HuH-7 (cell line): Measurements from ENCODE around the gene MAP1LC3B2.
A peak's percentile ranks its signal among the peaks of the same experiment; 100 is the strongest.

Experiments used
- DNase-seq: peaks from one replicate; pipeline ENCODE4 v3.0.0; 2011; ENCODE audit warnings: low spot score

Gene MAP1LC3B2

DNA sequence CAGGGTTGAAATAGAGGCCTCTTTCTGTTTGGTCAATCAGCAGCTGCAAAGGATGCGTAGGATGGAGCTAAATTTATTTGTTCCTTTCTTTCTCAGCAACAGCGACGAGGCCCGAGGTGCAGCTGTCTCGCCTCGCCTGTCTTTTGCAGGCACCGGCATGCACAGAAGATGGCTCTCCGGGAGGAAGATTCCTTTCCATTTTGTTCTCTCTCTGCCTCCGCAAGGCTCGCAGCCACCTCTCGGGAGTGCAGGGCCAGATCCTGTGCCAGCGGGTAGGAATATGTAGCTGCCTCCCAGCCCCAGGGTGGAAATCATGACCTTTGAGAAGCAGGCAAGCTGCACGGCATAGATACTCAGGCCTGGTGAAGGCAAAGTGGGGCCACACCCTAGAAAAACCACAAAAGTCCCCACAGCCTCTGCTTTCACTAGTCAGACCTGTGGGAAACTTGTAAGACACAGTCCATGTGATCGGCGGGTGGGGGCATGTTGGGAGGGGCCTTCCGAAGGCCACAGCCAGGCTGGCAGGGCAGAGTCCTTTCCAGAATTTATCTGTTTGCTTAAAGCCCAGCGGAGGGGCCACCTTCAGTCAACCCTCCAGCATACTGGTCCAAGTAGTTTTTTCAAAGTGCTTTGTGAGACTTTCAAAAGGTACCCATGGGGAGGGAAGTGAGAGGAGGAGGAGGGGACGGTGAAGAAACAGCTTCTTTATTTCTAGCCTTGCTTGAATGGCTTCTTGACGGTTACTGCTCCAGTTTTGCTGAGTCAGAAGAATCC lies at the start of gene MAP1LC3B2:
Gene MAP1LC3B2, plus strand, starts transcription at position 220 of the 774 bp plus-strand sequence. CDS start 16,562 bp downstream, outside the sequence.
- peak; percentile 25 for DNase-seq

DNA sequence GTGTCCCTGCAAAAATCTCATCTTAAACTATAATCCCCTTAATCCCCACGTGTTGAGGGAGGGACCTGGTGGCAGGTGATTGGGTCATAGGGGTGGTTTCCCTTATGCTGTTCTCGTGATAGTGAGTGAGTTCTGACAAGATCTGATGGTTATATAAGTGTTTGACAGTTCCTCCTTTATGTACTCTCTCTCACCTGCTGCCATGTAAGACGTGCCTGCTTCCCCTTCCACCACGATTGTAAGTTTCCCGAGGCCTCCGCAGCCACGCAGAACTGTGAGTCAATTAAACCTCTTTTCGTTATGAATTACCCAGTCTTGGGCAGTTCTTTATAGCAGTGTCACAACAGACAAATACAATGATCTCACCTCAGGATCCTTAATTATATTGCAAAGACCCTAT lies 45.2 kb upstream of the MAP1LC3B2 start:
- DNase-seq = no peak

DNA sequence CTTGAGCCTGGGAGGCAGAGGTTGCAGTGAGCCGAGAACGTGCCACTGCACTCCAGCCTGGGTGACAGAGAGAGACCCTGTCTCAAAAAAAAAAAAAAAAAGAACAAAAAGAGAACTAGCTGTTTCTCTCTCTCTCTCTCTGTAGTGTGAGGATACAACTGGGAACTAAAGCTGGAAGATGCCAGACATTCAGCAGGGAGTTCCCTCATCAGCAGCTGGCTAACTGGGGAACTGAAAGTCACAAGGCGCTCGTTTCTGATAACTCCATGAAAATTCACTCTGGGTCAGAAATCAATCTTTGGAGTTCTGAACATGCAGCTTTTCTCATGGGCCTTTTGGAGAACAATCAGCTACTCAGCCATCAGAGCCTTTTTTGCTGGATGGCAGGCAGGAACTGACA lies 43.5 kb upstream of the MAP1LC3B2 start:
- no peak for DNase-seq

DNA sequence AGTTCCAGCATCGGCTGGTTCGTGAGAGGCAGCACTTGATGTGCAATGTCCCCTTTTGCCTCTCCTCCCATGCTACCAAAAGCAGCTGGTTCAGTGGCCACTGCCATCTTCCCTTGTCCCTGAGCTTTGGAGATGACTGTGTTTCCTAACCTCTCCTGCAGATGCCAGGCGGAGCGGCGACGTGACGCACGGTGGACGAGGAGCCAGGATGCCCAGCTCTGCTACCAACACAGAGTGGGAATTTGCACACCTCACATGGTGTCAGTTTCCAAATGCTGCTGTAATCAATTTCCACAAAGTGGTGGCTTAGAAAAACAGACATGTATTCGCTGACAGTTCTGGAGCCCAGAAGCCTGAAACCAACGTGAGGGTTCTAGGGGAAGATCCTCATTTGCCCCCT lies 42.5 kb upstream of the MAP1LC3B2 start:
- DNase-seq = no peak

DNA sequence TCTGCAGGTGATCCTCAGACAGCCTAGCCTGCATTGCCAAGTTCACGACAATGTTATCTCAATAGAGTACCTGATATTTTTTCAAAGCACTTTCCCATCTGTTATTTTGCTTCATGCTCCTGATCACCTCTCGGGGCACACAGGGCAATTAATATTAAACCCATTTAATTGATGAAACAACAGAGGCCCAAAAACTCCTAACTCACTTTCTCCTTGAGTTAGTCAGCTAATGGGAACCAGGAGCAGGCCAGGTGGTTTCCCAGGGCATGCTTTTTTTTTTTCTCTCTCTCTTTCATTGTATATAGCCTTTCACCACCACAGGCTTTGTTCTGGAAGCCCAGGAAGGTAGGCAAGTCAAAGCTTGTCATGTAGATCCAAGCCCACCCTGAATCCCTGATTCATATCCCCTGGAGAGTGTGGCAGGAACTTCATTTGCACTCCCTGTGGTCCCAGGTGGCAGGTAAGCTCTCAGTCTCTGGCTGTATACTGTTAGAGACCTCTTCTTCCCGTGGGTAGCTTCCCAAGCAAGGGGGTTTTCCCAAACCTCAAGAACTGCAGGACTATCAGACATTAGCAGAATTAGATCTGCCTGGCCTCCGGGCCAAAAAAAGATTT lies 41.6 kb upstream of the MAP1LC3B2 start:
- DNase-seq = no peak

DNA sequence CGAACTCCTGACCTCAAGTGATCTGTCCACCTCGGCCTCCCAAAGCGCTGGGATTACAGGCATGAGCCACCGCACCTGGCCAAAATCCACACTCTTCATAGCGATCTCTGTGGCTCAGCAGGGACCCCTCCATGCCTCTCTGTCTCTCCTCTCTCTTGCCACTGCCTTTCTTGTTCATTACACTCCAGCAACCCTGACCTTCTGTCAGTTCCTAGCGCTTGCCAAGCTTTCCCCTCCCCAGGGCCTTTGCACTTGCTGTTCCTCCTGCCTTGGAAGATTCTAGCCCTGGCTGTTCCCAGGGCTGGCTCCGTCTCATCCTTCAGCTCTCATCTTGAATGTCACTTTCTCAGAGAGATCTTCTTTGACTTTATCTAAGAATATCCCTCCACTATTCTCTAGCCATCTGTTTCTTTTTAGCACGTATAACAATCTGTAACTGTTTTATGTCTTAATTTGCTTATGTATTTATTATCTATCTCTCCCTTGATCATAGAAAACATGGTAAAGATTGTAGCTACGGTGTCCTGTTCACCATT lies 38.9 kb upstream of the MAP1LC3B2 start:
- no peak for DNase-seq

DNA sequence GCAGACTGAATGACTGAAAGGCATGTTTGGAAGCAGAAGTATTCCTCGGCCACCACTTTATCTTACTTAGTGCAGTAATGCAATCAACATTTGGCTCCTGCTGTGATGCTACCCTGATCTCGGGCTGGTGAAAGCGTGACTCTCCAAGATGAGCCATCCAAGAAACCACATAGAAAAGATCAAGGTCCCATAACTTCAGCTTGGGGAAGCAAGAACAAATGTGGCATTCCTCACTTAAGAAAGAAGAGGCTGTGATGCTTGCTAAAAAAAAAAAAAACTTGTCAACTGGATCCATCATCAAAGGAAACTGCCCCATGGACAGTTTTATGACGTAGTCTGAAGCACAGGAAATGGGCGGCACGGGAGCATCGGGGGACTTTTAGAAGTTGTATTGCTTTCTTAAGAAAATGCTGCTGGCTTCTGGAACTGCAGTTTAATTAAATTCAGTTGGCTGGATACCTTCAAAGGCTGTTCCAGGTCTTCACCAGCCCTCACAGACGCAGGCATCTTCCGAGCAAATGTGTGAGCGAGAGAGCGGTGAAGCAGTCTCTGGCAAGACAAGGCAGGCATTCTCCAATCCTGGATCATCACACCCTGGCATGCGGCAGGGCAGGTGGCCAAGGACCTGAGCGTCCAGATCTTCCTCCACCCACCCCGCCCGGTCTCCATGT lies 38.2 kb upstream of the MAP1LC3B2 start:
- no peak for DNase-seq

DNA sequence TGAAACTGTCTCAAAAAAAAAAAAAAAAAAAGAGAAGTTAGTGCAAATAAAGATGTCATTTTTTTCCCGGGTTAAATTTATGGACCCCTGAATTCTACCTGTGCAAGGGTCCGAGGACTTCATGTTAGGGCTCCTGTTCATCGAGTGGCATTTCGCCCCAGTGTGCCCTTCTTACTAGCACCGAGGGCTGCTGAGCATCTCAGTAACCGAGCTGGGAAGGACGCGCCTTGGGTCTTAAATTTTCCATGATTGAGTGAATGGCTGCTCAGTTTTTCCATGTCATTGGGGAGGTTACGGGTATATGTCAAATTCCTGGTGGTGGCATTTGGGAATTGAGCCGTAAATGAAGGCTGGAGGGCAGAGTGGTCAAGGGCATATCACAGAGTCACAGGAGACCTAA lies 34.9 kb upstream of the MAP1LC3B2 start:
- DNase-seq = no peak

DNA sequence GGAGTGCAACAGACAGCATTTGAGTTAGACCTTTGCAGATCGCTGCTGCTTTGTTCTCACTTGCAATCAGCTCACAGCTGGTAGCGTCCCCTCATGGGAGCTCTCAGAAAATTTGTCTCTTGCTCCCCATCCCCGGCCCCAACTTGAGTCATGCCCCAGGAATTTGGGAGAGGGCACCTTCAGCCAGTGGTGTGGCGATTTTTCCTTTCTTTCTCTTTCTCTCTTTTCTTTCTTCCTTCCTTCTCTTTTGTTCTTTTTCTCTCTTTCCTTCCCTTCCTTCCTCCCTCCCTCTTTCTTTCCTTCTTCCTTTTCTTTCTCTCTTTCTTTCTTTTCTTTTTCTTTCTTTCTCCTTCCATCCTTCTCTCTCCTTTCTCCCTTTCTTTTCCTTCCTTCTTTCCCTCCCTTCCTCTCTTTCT lies 34.2 kb upstream of the MAP1LC3B2 start:
- no peak for DNase-seq

DNA sequence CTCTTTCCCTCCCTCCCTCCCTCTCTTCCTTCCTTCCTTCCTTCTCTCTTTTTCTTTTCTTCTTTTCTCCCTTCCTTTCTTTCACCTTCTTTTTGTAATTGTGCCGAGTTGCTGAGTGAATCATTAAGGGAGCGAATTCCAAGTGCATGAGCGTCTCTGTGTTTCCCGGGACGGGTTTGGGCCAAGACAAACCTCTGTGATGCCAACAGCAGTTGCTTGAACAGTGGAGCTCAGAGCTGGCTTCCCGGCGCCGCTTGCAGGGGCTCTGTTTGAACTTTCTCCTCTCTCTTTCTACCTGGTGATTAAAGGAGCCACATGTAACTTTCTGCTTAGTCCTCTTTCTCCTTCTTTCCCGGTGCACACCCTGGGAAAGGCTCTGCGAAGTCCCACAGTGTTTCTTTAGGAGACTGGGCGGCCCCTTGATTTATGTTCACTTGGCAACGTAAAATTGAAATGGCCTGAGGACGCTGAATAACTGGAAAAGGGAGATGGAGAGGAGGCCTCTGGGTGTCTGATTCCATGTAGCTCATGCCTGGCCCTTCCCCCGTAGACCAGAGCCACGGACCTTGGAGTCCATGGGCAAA lies 33.7 kb upstream of the MAP1LC3B2 start:
- no peak for DNase-seq

DNA sequence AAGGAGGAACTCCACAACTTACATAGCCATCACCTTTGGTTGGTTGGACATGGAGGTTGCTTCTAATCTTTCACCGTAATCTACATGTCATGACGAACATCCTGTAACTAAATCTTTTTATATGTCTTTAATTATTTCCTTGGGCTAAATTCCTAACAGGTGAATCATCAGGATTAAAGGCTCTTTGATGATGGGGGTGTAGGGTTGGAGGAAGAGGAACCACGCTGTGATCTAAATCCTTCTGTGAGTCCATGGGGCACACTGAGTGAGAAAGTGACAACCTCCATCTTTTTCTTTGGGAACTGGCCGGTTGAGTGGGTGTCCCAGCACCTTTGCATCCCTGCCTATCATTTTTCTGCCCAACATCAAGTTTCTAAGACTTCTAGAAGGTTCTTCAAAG lies 31.1 kb upstream of the MAP1LC3B2 start:
- DNase-seq = no peak

DNA sequence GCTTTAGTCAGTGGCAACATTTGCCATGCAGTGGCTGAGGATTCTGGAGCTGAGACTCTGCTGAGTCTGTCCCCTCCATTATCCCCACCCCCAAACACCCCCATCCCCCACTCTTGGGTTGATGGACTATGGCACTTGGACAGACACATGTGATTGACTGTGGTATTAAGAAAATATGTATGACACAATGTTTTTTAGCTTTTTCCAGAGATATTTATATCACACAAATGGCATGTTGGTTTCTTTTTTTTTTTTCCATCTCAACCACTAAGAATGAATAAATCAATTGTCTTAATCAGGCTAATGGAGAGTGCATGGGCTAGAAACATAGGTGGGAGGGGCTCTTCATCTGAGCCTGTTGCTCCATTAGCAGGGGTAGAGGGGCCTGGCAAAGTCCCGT lies 30.7 kb upstream of the MAP1LC3B2 start:
- no peak for DNase-seq

DNA sequence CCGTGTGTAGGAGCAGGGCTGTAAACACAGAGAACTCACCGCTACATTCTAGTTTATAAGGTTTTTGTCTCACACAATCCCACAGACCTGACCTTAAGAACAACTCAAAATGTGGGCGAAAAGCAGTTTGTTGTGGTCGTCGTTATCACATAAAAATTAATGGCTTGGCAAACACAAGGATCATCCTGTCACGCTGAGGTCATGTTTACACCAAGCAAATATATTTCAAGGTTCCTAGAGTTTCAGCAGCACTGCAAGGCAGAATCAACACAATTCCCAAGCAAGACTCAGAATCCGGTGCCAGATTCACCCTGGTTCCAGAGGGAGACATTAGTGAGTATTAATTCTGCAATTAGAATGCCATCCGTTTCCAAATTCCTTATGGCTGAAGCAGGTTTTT lies 30.1 kb upstream of the MAP1LC3B2 start:
- peak; percentile 65 for DNase-seq

DNA sequence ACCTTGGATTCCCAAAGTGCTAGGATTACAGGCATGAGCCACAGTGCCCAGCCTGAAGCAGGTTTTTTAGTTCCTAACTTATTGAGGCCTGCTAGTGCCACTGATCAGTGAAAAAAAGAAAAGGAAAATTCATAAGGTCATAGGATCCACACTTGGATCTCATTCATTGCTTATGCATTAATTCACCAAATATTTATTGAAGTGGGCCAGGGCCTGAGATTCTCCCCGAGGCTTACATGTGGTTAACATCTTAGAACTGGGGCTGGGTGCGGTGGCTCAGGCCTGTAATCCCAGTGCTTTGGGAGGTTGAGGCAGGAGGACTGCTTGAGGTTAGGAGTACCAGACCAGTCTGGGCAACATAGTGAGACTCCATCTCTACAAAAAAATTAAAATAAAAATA lies 29.5 kb upstream of the MAP1LC3B2 start:
- no peak for DNase-seq

DNA sequence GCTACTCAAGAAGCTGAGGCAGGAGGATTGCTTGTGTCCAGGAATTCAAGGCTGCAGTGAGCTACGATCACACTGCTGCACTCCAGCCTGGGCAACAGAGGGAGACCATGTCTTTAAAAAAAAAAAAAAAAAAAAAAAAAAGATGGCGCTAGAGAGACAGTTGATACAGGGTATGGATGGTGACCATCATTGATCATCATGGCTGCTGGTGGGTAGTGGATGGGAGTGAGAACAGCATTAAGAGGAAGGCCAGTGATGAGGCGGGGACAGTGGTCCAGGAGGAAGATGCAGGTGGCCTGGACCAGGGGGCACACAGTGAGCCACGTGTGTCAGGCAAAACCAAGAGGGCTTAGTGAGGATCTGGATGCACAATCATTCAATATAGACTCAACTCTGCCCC lies 26.8 kb upstream of the MAP1LC3B2 start:
- DNase-seq = no peak

DNA sequence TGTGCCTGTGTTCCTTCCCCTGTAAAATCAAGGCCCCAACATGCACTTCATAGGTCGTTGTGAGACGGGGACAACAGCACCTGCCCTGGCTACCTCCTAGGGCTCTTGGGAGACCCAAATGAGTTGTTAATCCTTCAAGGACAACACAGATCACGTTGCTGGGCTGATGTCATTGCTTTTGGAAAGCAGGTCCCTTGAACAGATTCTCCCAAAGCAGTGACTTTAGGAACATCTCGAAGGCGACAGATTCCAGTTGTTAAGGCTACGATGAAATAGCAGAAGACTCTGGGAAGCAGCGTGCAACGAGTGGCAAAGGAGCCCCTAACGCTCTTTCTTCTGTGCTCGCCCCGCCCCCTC lies 26.2 kb upstream of the MAP1LC3B2 start:
- no peak for DNase-seq

DNA sequence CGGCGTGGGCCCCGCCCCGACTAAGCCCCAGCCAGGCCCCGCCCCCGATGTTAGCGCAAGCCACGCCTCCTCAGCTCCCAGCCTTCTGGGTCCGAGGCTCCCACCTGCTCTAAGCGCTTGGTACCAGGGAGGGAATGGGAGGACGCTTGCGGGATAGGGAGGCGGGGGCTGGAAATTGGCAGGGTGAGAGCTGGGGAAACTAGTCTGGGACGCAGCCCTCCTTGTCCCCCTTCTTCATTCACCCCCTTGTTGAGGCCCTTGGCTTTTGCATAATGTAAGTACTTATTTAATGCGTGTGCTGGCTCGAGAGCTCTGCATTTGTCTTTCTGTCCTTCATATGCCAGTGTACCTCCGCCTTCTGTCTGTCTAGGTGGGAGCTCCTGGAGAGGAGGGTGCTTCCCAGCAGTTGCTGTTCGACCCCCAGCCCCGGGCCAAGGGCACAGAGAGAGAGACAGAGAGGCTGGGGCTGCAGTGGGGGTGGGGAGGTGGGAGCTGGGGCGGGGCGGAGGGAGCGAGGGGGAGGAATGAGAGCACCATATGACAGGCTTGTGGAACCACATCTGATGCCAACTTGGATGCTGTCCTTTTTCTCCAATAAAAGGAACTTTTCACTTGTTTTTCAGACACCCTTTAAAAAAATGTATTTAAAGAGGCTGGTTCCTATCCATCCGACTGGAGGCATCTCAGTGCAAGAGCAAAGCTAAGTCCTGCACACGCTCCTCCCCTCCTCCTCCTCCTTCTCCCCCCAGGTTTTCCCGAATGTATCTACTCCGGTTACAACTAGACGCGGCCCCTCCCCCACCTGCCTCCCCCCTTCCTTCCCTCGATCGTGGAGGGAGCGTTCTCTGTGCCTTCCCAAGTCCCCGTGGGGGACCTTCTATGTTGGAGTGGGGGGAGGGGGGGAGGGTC lies 25.6 kb upstream of the MAP1LC3B2 start:
- DNase-seq = peak; percentile 70

DNA sequence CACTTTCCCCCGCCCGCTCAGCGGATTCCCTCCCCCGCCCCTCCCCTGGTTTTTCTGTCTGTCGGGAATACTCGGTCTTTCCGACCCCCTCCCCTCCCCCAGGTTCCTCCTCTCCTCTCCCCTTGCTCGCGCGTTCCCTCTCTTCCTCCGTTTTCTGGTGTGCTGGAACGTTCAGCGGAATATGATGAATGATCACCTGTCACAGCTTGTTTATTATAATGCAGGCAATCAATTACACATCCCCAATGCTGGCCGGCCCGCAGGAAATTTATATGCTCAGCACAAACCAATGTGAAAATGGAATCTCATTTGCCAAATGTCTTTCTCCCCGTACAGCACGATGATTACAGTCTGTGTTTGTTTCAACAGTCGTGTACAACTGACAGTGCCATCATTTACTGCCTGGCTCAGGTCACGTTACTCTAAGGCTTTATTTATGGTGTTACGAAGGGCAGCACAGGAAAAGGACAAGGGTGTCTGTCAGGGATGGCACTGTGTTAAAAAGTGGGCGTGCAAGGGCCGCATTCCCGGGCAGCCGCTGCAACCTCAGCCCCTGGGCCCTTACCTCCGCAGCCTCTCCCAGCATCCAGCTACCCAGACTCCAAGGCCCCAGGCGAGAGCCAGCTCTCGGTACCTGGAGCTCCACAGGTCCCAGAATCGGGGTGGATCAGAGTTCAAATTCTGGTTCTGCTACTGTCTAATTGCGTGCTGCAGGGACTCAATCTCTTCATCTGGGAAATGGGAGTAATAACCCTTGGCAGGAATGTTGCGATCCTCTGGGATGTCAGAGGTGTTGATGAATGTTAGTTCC lies 24.7 kb upstream of the MAP1LC3B2 start:
- DNase-seq = no peak

DNA sequence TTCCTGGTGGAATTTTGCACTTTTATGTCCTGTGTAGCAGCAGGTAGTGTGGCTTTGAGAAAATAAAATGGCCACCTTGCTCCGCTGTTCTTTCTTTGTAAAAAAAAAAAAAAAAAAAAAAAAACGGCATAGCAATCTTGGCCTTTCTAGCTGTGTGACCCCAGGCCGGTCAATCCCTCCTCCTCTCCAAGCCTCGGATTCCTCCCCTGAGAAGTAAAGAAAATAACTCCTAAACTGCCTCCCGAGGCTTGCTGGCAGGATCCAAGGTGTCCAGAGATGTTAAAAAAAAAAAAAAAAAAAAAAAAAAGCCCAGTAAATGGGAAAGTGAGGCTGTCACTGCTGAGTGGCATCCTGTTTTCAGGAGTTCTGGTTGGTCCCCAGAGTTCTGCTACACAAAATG lies 23.9 kb upstream of the MAP1LC3B2 start:
- no peak for DNase-seq

DNA sequence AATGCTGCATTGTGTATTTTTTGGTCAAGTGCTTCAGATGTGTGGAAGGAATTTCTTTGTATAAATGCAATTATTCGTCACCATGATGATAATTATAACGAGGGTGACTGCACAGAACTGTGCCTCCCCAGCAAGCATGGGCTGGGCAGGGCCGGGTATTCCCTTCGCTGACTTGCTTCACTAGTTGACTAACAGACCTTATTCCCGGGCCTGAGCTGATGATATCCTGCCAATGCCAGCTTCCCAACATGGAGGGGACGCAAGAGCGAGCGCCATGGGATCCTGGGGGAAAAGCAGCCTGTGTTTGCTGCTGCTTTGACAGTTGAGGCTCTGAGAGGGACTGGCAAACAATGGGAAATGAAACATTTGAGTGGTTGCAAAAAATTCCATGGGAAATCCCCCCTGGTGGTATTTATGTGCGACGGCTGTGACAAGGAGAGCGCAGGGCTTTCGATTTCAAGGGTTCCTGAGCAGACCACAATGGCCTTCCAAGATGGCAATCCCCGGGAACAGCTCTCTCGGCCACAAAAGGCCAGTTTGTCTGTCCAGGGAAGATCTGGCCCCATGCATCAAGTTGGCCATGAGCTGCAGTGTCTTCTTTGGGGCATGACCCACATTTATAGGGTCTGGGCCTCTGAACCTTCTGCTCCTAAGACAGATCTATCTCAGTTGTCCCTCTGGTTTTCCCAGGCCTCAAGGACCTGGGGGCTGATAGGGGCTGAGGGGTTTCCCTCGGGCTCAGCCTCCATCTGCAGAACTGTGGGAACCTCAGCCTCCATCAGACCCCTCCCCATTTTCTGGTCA lies 21.9 kb upstream of the MAP1LC3B2 start:
- DNase-seq = no peak
